Upper lobe of left lung (tissue), 6 donors: Measurements from ENCODE around the gene SEZ6L. TPM values are rescaled to one million over a fixed set of nuclear protein-coding genes. Genes with fewer than 3 reads are reported as not detected.

Source experiments
- ATAC-seq, 2 donors: fragments of 200-7000 bp; cut with Tn5 transposase; one replicate each; pipeline ENCODE4 v1.9.1; 2022; ENCODE audit warnings: mild to moderate bottlenecking in 2 of 2, moderate library complexity in 2 of 2; ENCODE audit not compliant: low FRiP score in 2 of 2
- DNase-seq, 2 donors: peaks; one replicate each; pipeline ENCODE4 v3.0.0-alpha.2; 2019 to 2020
- H3K27ac ChIP-seq, 4 donors: fragments of 200-600 bp; sonication (generic); one replicate each; pipeline ENCODE4 v1.5.1; 2016 to 2019
- H3K27me3 ChIP-seq, 4 donors: fragments of 200-600 bp; sonication (generic); one replicate each; pipeline ENCODE4 v1.5.1; 2017 to 2019
- H3K36me3 ChIP-seq, 4 donors: fragments of 200-600 bp; sonication (generic); one replicate each; pipeline ENCODE4 v1.5.1; 2016 to 2019
- H3K4me1 ChIP-seq, 4 donors: fragments of 200-600 bp; sonication (generic); one replicate each; pipeline ENCODE4 v1.5.1; 2018 to 2019
- H3K4me3 ChIP-seq, 4 donors: fragments of 200-600 bp; sonication (generic); one replicate each; pipeline ENCODE4 v1.5.1; 2017 to 2019; ENCODE audit warnings: mild to moderate bottlenecking in 2 of 4, moderate library complexity in 1 of 4
- H3K9me3 ChIP-seq, 4 donors: fragments of 200-600 bp; sonication (generic); one replicate each; pipeline ENCODE4 v1.5.1; 2018 to 2019
- CTCF ChIP-seq, 6 experiments: fragments of 450-650 bp in 4 of 6; fragments of 200-600 bp in 2 of 6; sonication (generic) in 2 of 6; IDR thresholded peaks; one replicate each; pipeline ENCODE4 v1.5.1; 2016 to 2019; ENCODE audit warnings: antibody characterized with exemption in 6 of 6
- EP300 ChIP-seq, 4 donors: sonication (generic); formaldehyde crosslinking; IDR thresholded peaks; one replicate each; pipeline ENCODE4 v1.5.1; 2017; ENCODE audit warnings: antibody characterized with exemption in 4 of 4, control low read depth in 2 of 4
- POLR2A ChIP-seq, 4 donors: fragments of 450-650 bp; IDR thresholded peaks; one replicate each; pipeline ENCODE4 v1.5.1; 2016 to 2017; ENCODE audit warnings: antibody characterized with exemption in 4 of 4, mild to moderate bottlenecking in 2 of 4
- POLR2AphosphoS5 ChIP-seq, 2 donors: sonication (generic); formaldehyde crosslinking; IDR thresholded peaks; one replicate each; pipeline ENCODE4 v1.5.1; 2017; ENCODE audit warnings: antibody characterized with exemption in 2 of 2
- WGBS, 2 donors: methylation state at CpG; one replicate each; pipeline ENCODE4 v1.1.5; 2017 to 2018; 5-methylcytosine and 5-hydroxymethylcytosine counted together
- total RNA-seq, 6 donors: library from RNA; depleted of rRNA in 4 of 6; stranded (reverse); fragments of >200 nt in 4 of 6; gene quantifications; one replicate each; pipeline versions ENCODE4 v1.1.0 to v1.2.1, GENCODE V29; 2016 to 2021
- donor health status: DM: no; HTN: no; CAD: no; lungs with moderate emphysema.
- donor health status: DM: no; HTN: yes; CAD: no; lungs with severe emphysema.

The SEZ6L gene
- total RNA-seq, 6 donors from 2014 or later, result 0.06 to 1.2 (median 0.24) TPM; not detected in 3

DNA sequence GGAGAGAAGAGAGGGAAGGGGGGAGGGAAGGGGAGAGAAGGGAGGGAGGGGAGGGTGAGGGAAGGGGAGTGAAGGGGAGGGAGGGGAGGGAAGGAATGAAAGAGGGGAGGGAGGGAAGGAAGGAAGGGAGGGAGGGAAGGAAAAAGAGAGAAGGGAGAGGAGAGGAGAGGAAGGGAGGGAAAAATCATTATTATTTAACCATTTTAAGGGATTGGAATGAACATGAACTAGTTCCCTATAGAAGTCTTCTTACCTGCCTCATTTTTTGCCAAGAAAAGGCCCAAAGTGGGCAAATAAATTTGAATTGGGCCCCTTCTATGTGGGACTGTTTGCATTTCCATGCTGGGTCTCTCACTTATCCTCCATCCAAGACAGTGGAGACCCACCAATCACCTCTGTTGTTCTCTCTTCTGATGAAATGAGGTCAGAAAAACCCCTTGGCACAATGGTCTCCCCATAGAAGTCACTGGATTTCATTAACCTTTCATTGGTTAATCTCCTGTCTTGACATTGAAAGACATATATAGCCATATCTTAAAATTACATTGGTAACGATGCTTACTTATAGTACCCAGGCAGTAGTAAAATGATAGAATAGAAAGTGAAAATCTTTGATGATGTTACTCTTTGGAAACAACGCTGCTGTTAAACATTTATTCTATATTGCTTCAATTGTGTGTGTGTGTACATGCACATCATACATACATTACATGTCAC is 179.7 kb downstream of the SEZ6L start:
- TF ChIP-seq POLR2A (IDR thresholded peaks at IDR 0.05), result no peak
- ATAC-seq, result no peak
- 94 to 95% methylated on average over 2 of the region's 2 CpGs for WGBS, 2 donors

DNA sequence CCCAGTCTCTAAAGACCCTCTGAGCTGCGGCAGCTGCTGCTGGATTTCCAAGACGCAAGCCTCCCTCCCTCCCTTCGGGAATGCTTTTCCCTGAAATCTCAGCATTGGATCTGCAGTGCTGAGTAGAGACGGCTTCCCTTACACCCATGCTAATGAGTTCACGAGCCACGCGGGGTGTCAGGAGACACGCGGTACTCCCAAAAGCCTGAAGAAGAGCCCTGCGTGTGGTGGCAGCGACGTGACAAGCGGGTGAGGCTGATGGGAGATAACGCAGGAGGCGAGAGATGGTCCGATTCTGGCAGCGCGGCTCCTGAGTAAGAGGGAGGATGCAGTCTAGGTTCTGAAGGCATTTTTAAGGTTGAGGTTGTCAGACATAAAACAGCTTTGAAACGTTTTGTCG is 185.4 kb downstream of the SEZ6L start:
- WGBS, 2 donors, result 62 to 70% methylated on average over 20 of the region's 20 CpGs
- H3K36me3 ChIP-seq, result no peaks in the 10 kb centered on the region
- H3K9me3 ChIP-seq, result no peaks in the 10 kb centered on the region
- H3K27me3 ChIP-seq, result no peaks in the 10 kb centered on the region
- no peak overlapping the region for H3K4me3 ChIP-seq
- TF ChIP-seq POLR2A (IDR thresholded peaks at IDR 0.05), result no peak
- no peak for TF ChIP-seq CTCF (IDR thresholded peaks at IDR 0.05)
- no peak for TF ChIP-seq EP300 (IDR thresholded peaks at IDR 0.05)
- TF ChIP-seq POLR2AphosphoS5 (IDR thresholded peaks at IDR 0.05), result no peak
- no peak for ATAC-seq
- peak in 1 of 2 donors; percentile 19 for DNase-seq
- no peak overlapping the region for H3K27ac ChIP-seq
- H3K4me1 ChIP-seq, result no peaks in the 10 kb centered on the region

More for the DNA sequence above, 179.7 kb downstream of the SEZ6L start:
- no peak overlapping the region for H3K27ac ChIP-seq
- H3K36me3 ChIP-seq, result no peaks in the 10 kb centered on the region
- no peak for DNase-seq
- H3K4me1 ChIP-seq, result no peaks in the 10 kb centered on the region
- H3K27me3 ChIP-seq, result no peaks in the 10 kb centered on the region
- no peak overlapping the region for H3K4me3 ChIP-seq
- H3K9me3 ChIP-seq, result peaks cover 0 to 7% (median 6%) of the 10 kb centered on the region in 4 donors

GRCh38 chr22:26357281-26357680 is 188.0 kb downstream of the SEZ6L start:
- WGBS, 2 donors, result 54 to 60% methylated on average over 2 of the region's 2 CpGs
- no peak for ATAC-seq

GRCh38 chr22:26357813-26358212 is 188.6 kb downstream of the SEZ6L start:
- no peak for ATAC-seq
- Histone ChIP-seq H3K9me3 (no peaks in the 10 kb centered on the region), H3K36me3 (no peaks in the 10 kb centered on the region), H3K4me1 (peaks cover 0 to 8% (median 6%) of the 10 kb centered on the region in 4 donors), H3K4me3 (no peak overlapping the region), H3K27ac (no peak overlapping the region), H3K27me3 (no peaks in the 10 kb centered on the region)
- no peak for DNase-seq
- WGBS, 2 donors, result 68 to 76% methylated on average over 5 to 9 of the region's 9 CpGs
- TF ChIP-seq CTCF (IDR thresholded peaks at IDR 0.05) (no peak), EP300 (IDR thresholded peaks at IDR 0.05) (no peak), POLR2AphosphoS5 (IDR thresholded peaks at IDR 0.05) (no peak), POLR2A (IDR thresholded peaks at IDR 0.05) (no peak)

More at GRCh38 chr22:26357281-26357680, 188.0 kb downstream of the SEZ6L start:
- no peak overlapping the region for H3K27ac ChIP-seq
- no peaks in the 10 kb centered on the region for H3K9me3 ChIP-seq
- TF ChIP-seq CTCF (IDR thresholded peaks at IDR 0.05) (no peak), EP300 (IDR thresholded peaks at IDR 0.05) (no peak), POLR2A (IDR thresholded peaks at IDR 0.05) (no peak), POLR2AphosphoS5 (IDR thresholded peaks at IDR 0.05) (no peak)
- H3K4me1 ChIP-seq, result peaks cover 0 to 8% (median 6%) of the 10 kb centered on the region in 4 donors
- no peak for DNase-seq
- H3K27me3 ChIP-seq, result no peaks in the 10 kb centered on the region
- no peaks in the 10 kb centered on the region for H3K36me3 ChIP-seq
- H3K4me3 ChIP-seq, result no peak overlapping the region

- Histone ChIP-seq H3K36me3 (no peaks in the 10 kb centered on the region), H3K4me3 (no peak overlapping the region), H3K9me3 (no peaks in the 10 kb centered on the region), H3K27me3 (no peaks in the 10 kb centered on the region), H3K27ac (no peak overlapping the region), H3K4me1 (peaks cover 0 to 8% (median 6%) of the 10 kb centered on the region in 4 donors)
- DNase-seq (no peak), ATAC-seq (no peak)
- TF ChIP-seq POLR2AphosphoS5 (IDR thresholded peaks at IDR 0.05) (no peak), EP300 (IDR thresholded peaks at IDR 0.05) (no peak), CTCF (IDR thresholded peaks at IDR 0.05) (no peak), POLR2A (IDR thresholded peaks at IDR 0.05) (no peak)
- 94 to 96% methylated on average over 4 of the region's 4 CpGs for WGBS, 2 donors
Observed at GRCh38 chr22:26359156-26359555, 189.9 kb downstream of the SEZ6L start.
